HepG2 (cell line): Measurements from ENCODE around the gene DGCR2. TPM values are rescaled to one million over a fixed set of nuclear protein-coding genes. Genes with fewer than 3 reads are reported as not detected.

ENCODE experiments used
- ATAC-seq: fragments of 200-7000 bp; cut with Tn5 transposase; 3 replicates; pipeline ENCODE4 v1.9.1; 2020; ENCODE audit warnings: mild to moderate bottlenecking, moderate library complexity
- BruUV-seq: library from RNA; stranded (reverse); fragments of 400-500 nt; replicated peaks from 2 replicates; lab custom pipeline; 2021; lab: Mats Ljungman, UMichigan
- CTCF ChIA-PET: fragments of 300-600 bp; formaldehyde crosslinking; extraction: SDS; loops from one replicate; lab custom pipeline; 2021; ENCODE audit warnings: low total read pairs, inconsistent platforms, low intra/inter-chr PET ratio; lab: Yijun Ruan, JAX
- POLR2A ChIA-PET: fragments of 350-600 bp; sonication (Branson Sonifier 250); formaldehyde crosslinking; loops from one replicate; lab custom pipeline; 2020; ENCODE audit warnings: antibody characterized with exemption, inconsistent platforms; lab: Yijun Ruan, JAX
- DNase-seq: peaks from one replicate; pipeline ENCODE4 v3.0.0-alpha.2; 2015; ENCODE audit warnings: low spot score
- FAIRE-seq: peaks from 3 replicates; lab custom pipeline; 2011; peaks lifted over from hg19 to GRCh38; lab: Jason Lieb, UNC
- H2AFZ ChIP-seq: one replicate; pipeline ENCODE4 v1.6.1; 2011; ENCODE audit warnings: low read length, inconsistent platforms
- H3K27ac ChIP-seq: fragments of 300-600 bp; 3 replicates; pipeline ENCODE4 v1.8.0; 2011; ENCODE audit warnings: mixed run types, mild to moderate bottlenecking, mixed read lengths, low read length, inconsistent platforms; ENCODE audit not compliant: insufficient read depth; ENCODE audit errors: extremely low read length
- H3K27me3 ChIP-seq, 2 experiments: fragments of 200-600 bp in 1 of 2; 2 replicates in 1 of 2; 3 replicates in 1 of 2; pipeline versions ENCODE4 v1.6.0 to v1.8.0; 2011; ENCODE audit warnings: low read length in 2 of 2, mild to moderate bottlenecking in 2 of 2, moderate library complexity in 2 of 2, inconsistent platforms in 1 of 2; ENCODE audit not compliant: insufficient read depth in 2 of 2, control insufficient read depth in 1 of 2
- H3K36me3 ChIP-seq, 2 experiments: fragments of 200-600 bp in 1 of 2; replicated peaks in 1 of 2; 2 replicates in 1 of 2; 3 replicates in 1 of 2; pipeline versions ENCODE4 v1.5.1 to v1.8.0; 2011; ENCODE audit warnings: low read length in 2 of 2, inconsistent platforms in 1 of 2; ENCODE audit not compliant: insufficient read depth in 2 of 2, control insufficient read depth in 1 of 2
- H3K4me1 ChIP-seq: 2 replicates; pipeline ENCODE4 v1.5.1; 2012; ENCODE audit warnings: low read length, inconsistent platforms; ENCODE audit not compliant: insufficient read depth
- H3K4me2 ChIP-seq: 2 replicates; pipeline ENCODE4 v1.6.0; 2011; ENCODE audit warnings: low read depth, low read length, inconsistent platforms
- H3K4me3 ChIP-seq, 3 experiments: fragments of 200-600 bp in 1 of 3; sonication (generic), shearing (Covaris generic) in 1 of 3; replicated peaks in 1 of 3; 2 replicates each; pipeline ENCODE4 v1.5.1; 2011 to 2016; ENCODE audit warnings: low read length in 3 of 3, inconsistent platforms in 2 of 3, low read depth in 2 of 3, mild to moderate bottlenecking in 2 of 3, control low read depth in 1 of 3, mixed read lengths in 1 of 3; ENCODE audit not compliant: insufficient read depth in 1 of 3
- H3K79me2 ChIP-seq: one replicate; pipeline ENCODE4 v1.6.1; 2011; ENCODE audit warnings: low read length, inconsistent platforms; ENCODE audit not compliant: insufficient read depth
- H3K9ac ChIP-seq: 2 replicates; pipeline ENCODE4 v1.6.0; 2011; ENCODE audit warnings: mild to moderate bottlenecking, low read depth, low read length, inconsistent platforms; ENCODE audit not compliant: insufficient read depth
- H3K9me3 ChIP-seq: 2 replicates; pipeline ENCODE4 v1.5.1; 2012; ENCODE audit warnings: mild to moderate bottlenecking, low read length
- H4K20me1 ChIP-seq: 2 replicates; pipeline ENCODE4 v1.6.0; 2011; ENCODE audit warnings: inconsistent platforms, mild to moderate bottlenecking, low read length, moderate library complexity; ENCODE audit not compliant: insufficient read depth
- ESRRA ChIP-seq: sonication (generic); formaldehyde crosslinking; IDR thresholded peaks from 2 replicates; pipeline ENCODE4 v1.5.1; 2020; ENCODE audit warnings: mild to moderate bottlenecking, low read depth, missing genetic modification reagents
- ZNF281 ChIP-seq: sonication (generic); formaldehyde crosslinking; IDR thresholded peaks from 2 replicates; pipeline ENCODE4 v1.4.0; 2020; ENCODE audit warnings: missing genetic modification reagents, borderline replicate concordance
- WGBS: methylation state at CpG from one replicate; pipeline ENCODE4 v1.1.6; 2017; ENCODE audit warnings: low lambda C conversion rate; 5-methylcytosine and 5-hydroxymethylcytosine counted together
- in situ Hi-C: cut with HindIII; loops from 2 replicates; pipeline ENCODE4 v1.10.0; 2017; ENCODE audit warnings: low pct_unique_long_range_greater_than_20kb; ENCODE audit not compliant: extremely low pct_ligation_motif_present
- intact Hi-C: fragments of 100-400 bp; cut with micrococcal nuclease; formaldehyde crosslinking; loops from one replicate; pipeline ENCODE4 v1.10.0; 2022; ENCODE audit not compliant: unreplicated experiment
- polyA plus RNA-seq, 8 experiments: library from polyadenylated mRNA; depleted of rRNA in 3 of 8; stranded (reverse) in 7 of 8; unstranded in 1 of 8; fragments of >200 nt; fragmentation: Illumina TruSeq in 4 of 8; extraction: Trizol in 4 of 8; gene quantifications; 2 replicates each; pipeline versions ENCODE4 v1.2.1 to v1.2.3, GENCODE V29; 2011 to 2016; ENCODE audit warnings: low read depth in 4 of 8, missing spikeins in 1 of 8, mixed read lengths in 1 of 8; ENCODE audit not compliant: insufficient read depth in 1 of 8
- total RNA-seq, 5 experiments: library from RNA; depleted of rRNA; stranded (reverse); fragments of >200 nt; fragmentation: Illumina TruSeq; extraction: Trizol; gene quantifications; 2 replicates each; pipeline ENCODE4 v1.2.3, GENCODE V29; 2016; ENCODE audit warnings: low read depth in 1 of 5

The DGCR2 gene
- total and polyA plus RNA-seq, 2 of the 13 experiments (the other 11 are each of a cell fraction or from before 2014, with no cell fraction given): 23.1 to 35.3 TPM

GRCh38 chr22:19068784-19069271 lies 53.4 kb downstream of the DGCR2 start:
- 93% methylated on average over 3 of the region's 5 CpGs for WGBS
- no peak for ATAC-seq
- H3K4me1 ChIP-seq: no peaks in the 10 kb centered on the region

More at GRCh38 chr22:19068784-19069271, 53.4 kb downstream of the DGCR2 start:
- BruUV-seq: no TSS peak
- H3K4me3 ChIP-seq: no peak overlapping the region
- H3K36me3 ChIP-seq: peaks cover 25 to 77% of the 10 kb centered on the region in 2 experiments
- DNase-seq (no peak), FAIRE-seq (no peak)
- H3K27me3 ChIP-seq: no peaks in the 10 kb centered on the region; a peak in 1 of 5 replicates
- H4K20me1 ChIP-seq: no peaks in the 10 kb centered on the region
- intact Hi-C loops: no loop called here
- H3K9me3 ChIP-seq: no peaks in the 10 kb centered on the region
- H3K9ac ChIP-seq: no peak overlapping the region
- no peak overlapping the region for H3K4me2 ChIP-seq
- no peak overlapping the region for H2AFZ ChIP-seq
- H3K79me2 ChIP-seq: no peaks in the 10 kb centered on the region
- CTCF ChIA-PET: no interaction called here
- in situ Hi-C loops: no loop called here
- H3K27ac ChIP-seq: no peak overlapping the region
- TF ChIP-seq ZNF281 (CRISPR knock-in tag) (no peak), ESRRA (0 out of 2 replicates have a peak, but pooled peaks have one; percentile 24)
- POLR2A ChIA-PET: no interaction called here
